Measurements from ENCODE around the gene LRRC7.

GRCh38 chr1:69520326-69520725 lies 47.4 kb upstream of the LRRC7 start:
- TF ChIP-seq TAF1 (IDR thresholded peaks at IDR 0.05; ENCODE audit: low read depth) = no peak
- no peak for TF ChIP-seq CTCF (IDR thresholded peaks at IDR 0.05; ENCODE audit: poor library complexity, severe bottlenecking)

Data from neural cell (in vitro differentiated cells).